ENCODE data around the gene FRMPD3.

Gene FRMPD3

GRCh38 chrX:107448998-107449835, at the start of gene FRMPD3:
TSS of gene FRMPD3 (plus strand) at chrX:107449652. CDS start at chrX:107526589, 76,937 bp downstream.
- no peak for DNase-seq

DNA sequence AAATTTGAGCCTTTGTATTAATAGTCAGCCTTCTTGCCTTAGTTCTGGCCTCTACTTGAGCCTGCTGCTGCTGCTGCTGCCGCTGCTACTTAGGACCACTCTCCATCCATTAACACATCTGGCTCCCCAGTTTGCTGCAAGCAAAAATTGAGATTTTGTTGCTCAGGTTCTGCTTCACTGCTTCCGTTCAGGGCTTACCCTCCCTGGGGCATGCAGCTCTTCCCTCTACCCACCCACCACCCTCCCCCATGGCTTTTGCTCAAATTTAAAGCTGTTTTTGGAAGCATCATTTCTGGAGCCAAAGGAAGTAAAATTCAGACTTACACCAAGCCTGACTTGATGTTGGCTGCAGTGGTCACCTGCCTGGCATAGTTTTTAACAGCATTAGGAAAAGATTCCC, 28.9 kb upstream of the FRMPD3 start:
- TF ChIP-seq POLR2A (IDR thresholded peaks at IDR 0.05; ENCODE audit: low read length) (no peak), GATA1 (IDR thresholded peaks at IDR 0.05; ENCODE audit: low read depth, low read length) (no peak)
- no peak for DNase-seq

More at GRCh38 chrX:107448998-107449835, at the start of gene FRMPD3:
- TF ChIP-seq GATA1 (IDR thresholded peaks at IDR 0.05; ENCODE audit: low read depth, low read length) (no peak), POLR2A (IDR thresholded peaks at IDR 0.05; ENCODE audit: low read length) (no peak)

DNA sequence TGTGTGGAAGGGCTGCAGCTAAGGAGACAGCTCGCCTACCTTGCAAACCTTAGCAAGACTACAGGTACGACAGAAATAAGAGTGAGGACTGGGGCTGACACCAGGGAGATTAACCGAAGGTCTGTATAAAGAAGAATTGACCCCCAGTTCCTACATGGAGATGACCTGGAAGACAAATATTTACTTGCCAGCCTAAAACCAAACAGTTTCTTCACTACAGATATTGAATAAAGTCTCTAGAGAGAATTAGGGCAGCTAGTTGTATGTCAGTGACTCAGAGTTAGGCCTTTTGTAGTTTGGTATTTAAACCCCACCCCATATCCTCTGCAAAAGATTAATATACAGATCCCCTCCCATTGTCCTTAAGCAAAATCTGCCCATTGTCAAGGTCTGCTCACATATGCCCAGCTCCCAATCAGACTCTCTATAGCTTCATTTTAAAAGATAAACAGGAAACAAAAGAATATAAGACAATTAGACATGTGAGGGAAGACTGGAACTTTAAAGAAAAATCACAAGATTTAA, 28.1 kb upstream of the FRMPD3 start:
- no peak for DNase-seq
- TF ChIP-seq POLR2A (IDR thresholded peaks at IDR 0.05; ENCODE audit: low read length) (no peak), GATA1 (IDR thresholded peaks at IDR 0.05; ENCODE audit: low read depth, low read length) (no peak)

DNA sequence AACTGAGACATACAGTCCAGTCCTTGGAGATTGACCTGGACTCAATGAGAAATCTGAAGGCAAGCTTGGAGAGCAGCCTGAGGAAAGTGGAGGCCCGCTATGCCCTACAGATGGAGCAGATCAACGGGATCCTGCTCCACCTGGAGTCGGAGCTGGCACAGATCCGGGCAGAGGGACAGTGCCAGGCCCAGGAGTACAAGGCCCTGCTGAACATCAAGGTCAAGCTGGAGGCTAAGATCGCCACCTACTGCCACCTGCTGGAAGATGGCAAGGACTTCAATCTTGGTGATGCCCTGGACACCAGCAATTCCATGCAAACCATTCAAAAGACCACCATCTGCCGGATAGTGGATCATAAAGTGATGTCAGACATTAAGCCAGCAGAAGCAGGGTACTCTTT, 20.4 kb upstream of the FRMPD3 start:
- peak; percentile 34 to 58 for DNase-seq
- TF ChIP-seq POLR2A (IDR thresholded peaks at IDR 0.05; ENCODE audit: low read length), result no peak
- TF ChIP-seq GATA1 (IDR thresholded peaks at IDR 0.05; ENCODE audit: low read depth, low read length), result no peak

- TF ChIP-seq POLR2A (IDR thresholded peaks at IDR 0.05; ENCODE audit: low read length) (no peak), GATA1 (IDR thresholded peaks at IDR 0.05; ENCODE audit: low read depth, low read length) (no peak)
- DNase-seq, result no peak
Observed at GRCh38 chrX:107440187-107440586, 9.3 kb upstream of the FRMPD3 start.

- TF ChIP-seq POLR2A (IDR thresholded peaks at IDR 0.05; ENCODE audit: low read length), result no peak
- no peak for TF ChIP-seq GATA1 (IDR thresholded peaks at IDR 0.05; ENCODE audit: low read depth, low read length)
- no peak for DNase-seq
Observed at GRCh38 chrX:107440692-107441091, 8.8 kb upstream of the FRMPD3 start.

- no peak for DNase-seq
- TF ChIP-seq GATA1 (IDR thresholded peaks at IDR 0.05; ENCODE audit: low read depth, low read length), result no peak
Observed at GRCh38 chrX:107442914-107443527, 6.4 kb upstream of the FRMPD3 start.

GRCh38 chrX:107445146-107445545, 4.3 kb upstream of the FRMPD3 start:
- TF ChIP-seq POLR2A (IDR thresholded peaks at IDR 0.05; ENCODE audit: low read length) (no peak), GATA1 (IDR thresholded peaks at IDR 0.05; ENCODE audit: low read depth, low read length) (no peak)

DNA sequence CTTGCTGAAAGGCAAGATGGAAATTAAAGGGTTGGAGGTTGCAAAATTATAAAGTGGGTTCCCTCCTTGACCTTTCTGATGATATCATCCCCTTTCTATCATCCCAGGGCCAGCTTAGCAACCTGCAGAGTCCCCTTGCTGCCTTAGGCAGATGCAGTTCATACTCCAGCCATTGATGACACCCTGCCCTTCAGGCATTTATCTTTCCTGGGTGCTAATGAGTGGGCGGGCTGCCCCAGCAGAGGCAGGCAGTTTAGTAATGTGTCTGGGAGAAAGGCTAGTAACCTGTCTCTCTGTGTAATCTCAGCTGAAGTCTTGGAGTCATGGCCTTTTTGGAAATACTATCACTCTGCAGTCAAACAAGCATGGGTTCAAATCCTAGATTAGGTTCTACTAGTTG, 3.8 kb upstream of the FRMPD3 start:
- DNase-seq, result no peak
- TF ChIP-seq POLR2A (IDR thresholded peaks at IDR 0.05; ENCODE audit: low read length) (no peak), GATA1 (IDR thresholded peaks at IDR 0.05; ENCODE audit: low read depth, low read length) (no peak)

More at GRCh38 chrX:107445146-107445545, 4.3 kb upstream of the FRMPD3 start:
- no peak for DNase-seq

DNA sequence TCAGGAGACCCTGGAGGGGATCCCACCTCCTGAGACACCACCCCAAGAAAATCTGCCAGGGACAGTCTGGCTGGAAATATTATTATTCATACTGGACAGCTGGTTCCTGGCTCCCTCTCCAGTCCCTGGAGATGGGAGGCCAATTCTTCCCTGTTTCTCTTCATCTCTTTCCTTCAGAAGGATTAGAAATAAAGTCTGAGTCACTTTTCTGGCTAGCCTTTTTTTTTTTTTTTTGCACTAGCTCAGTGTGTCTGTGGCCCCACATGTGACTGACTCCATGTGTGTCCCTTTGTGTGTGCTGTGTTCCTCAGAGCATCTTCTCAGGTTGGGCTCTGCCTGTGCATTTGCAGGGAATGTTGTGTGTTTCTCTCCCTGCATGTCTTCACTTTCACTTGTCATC, 1.8 kb upstream of the FRMPD3 start:
- no peak for TF ChIP-seq GATA1 (IDR thresholded peaks at IDR 0.05; ENCODE audit: low read depth, low read length)
- TF ChIP-seq POLR2A (IDR thresholded peaks at IDR 0.05; ENCODE audit: low read length), result no peak
- no peak for DNase-seq

GRCh38 chrX:107448625-107448997, 841 bp upstream of the FRMPD3 start:
- no peak for DNase-seq
- no peak for TF ChIP-seq GATA1 (IDR thresholded peaks at IDR 0.05; ENCODE audit: low read depth, low read length)
- no peak for TF ChIP-seq POLR2A (IDR thresholded peaks at IDR 0.05; ENCODE audit: low read length)

DNA sequence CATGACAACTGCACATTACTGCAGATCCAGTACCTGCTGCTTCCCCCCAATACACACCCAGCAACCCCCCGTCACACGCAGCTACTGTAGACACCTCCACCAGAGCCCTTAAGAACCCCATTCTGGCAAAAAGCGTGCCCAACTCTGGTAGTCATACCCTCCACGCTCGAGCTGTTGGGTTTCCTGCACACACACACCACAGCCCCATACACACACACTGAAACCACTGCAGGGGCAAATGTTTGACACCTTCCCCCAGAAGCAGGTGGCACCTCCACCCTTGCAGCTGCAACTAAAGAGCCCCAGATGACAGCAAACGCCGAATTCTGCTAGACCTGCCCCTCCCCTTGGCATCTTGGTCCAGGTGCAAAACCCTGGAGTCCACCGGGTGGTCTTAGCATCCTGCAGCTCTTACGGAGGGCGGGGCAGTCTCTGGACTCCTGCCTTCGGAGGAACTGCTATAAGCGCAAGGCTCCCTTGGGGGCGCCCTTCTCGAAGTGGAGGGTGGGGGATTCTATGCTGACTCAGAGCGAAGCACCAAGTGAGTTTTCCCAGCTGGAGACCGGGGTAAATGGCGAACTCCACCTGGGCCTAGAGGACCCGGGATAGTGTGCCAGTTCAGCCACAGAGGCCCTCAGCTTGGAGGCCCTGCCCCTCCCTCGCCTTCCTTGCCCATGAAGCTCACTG, 1.5 kb downstream of the FRMPD3 start:
- peak; percentile 1 to 2 for DNase-seq

DNA sequence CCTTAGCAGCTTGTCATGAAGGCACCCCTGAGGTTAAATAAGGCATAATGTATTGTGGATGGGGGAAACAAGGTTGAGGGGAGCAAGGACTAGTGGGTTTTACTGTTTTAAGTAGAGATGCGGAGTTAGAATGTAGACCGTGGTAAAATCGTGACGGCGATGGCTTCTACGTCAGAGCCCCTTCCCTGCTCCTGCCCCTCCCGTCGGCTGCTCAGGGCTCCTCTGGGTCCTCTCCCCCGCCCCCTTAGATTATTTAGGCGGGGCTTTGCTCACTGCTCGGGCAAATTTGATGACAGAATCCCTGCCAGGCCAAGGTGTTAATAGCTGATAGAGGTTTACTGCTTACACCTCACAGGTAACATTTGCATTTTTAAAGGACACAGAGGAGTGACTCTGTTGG, 2.3 kb downstream of the FRMPD3 start:
- DNase-seq, result no peak
- TF ChIP-seq POLR2A (IDR thresholded peaks at IDR 0.05; ENCODE audit: low read length), result no peak
- TF ChIP-seq GATA1 (IDR thresholded peaks at IDR 0.05; ENCODE audit: low read depth, low read length), result no peak

More for the DNA sequence above, 1.5 kb downstream of the FRMPD3 start:
- no peak for TF ChIP-seq POLR2A (IDR thresholded peaks at IDR 0.05; ENCODE audit: low read length)
- TF ChIP-seq GATA1 (IDR thresholded peaks at IDR 0.05; ENCODE audit: low read depth, low read length), result no peak

- TF ChIP-seq POLR2A (IDR thresholded peaks at IDR 0.05; ENCODE audit: low read length) (no peak), GATA1 (IDR thresholded peaks at IDR 0.05; ENCODE audit: low read depth, low read length) (no peak)
- DNase-seq, result no peak
Observed at GRCh38 chrX:107452581-107452980, 3.1 kb downstream of the FRMPD3 start.
